Thyroid gland (tissue), 4 donors: ENCODE data around the gene RIMBP2. TPM values are rescaled to one million over a fixed set of nuclear protein-coding genes. Genes with fewer than 3 reads are reported as not detected.

Experiments
- DNase-seq, 2 donors: peaks; one replicate each; pipeline ENCODE4 v3.0.0-alpha.2; 2019
- H3K27ac ChIP-seq, 3 donors: fragments of 200-600 bp; sonication (generic); 1 replicate in 2 of 3; 2 replicates in 1 of 3; pipeline ENCODE4 v1.5.1; 2016 to 2019; ENCODE audit warnings: mild to moderate bottlenecking in 1 of 3, moderate library complexity in 1 of 3
- H3K27me3 ChIP-seq: fragments of 200-600 bp; sonication (generic); one replicate; pipeline ENCODE4 v1.5.1; 2019
- H3K36me3 ChIP-seq, 2 donors: fragments of 200-600 bp; sonication (generic); one replicate each; pipeline ENCODE4 v1.5.1; 2016 to 2019
- H3K4me1 ChIP-seq, 2 donors: fragments of 200-600 bp; sonication (generic); one replicate each; pipeline ENCODE4 v1.5.1; 2017 to 2019
- H3K4me3 ChIP-seq, 3 donors: fragments of 200-600 bp; sonication (generic); replicated peaks in 1 of 3; 1 replicate in 2 of 3; 2 replicates in 1 of 3; pipeline ENCODE4 v1.5.1; 2016; ENCODE audit warnings: mild to moderate bottlenecking in 1 of 3
- H3K9me3 ChIP-seq: fragments of 200-600 bp; sonication (generic); one replicate; pipeline ENCODE4 v1.5.1; 2017
- CTCF ChIP-seq, 6 experiments: fragments of 200-600 bp in 3 of 6; fragments of 450-650 bp in 3 of 6; sonication (generic) in 3 of 6; IDR thresholded peaks; one replicate each; pipeline ENCODE4 v1.5.1; 2016 to 2019; ENCODE audit warnings: antibody characterized with exemption in 6 of 6, mild to moderate bottlenecking in 2 of 6, inconsistent platforms in 1 of 6, moderate library complexity in 1 of 6
- POLR2A ChIP-seq, 2 donors: fragments of 450-650 bp; IDR thresholded peaks; one replicate each; pipeline ENCODE4 v1.6.1; 2017; ENCODE audit warnings: antibody characterized with exemption in 2 of 2, mild to moderate bottlenecking in 2 of 2, moderate library complexity in 1 of 2
- WGBS, 2 donors: methylation state at CpG; one replicate each; pipeline ENCODE4 v1.1.5; 2017; 5-methylcytosine and 5-hydroxymethylcytosine counted together
- intact Hi-C: fragments of 100-400 bp; cut with DNase I; formaldehyde crosslinking; loops from one replicate; pipeline ENCODE4 v1.15.1; 2023
- total RNA-seq, 4 donors: library from RNA; depleted of rRNA; stranded (reverse); fragments of >200 nt; gene quantifications; one replicate each; pipeline ENCODE4 v1.2.3, GENCODE V29; 2016

Gene RIMBP2
- total RNA-seq, 4 donors from 2014 or later = 0.11 to 2.2 (median 0.63) TPM

GRCh38 chr12:130655881-130656280 is 60.2 kb downstream of the RIMBP2 start:
- intact Hi-C loops = no loop called here
- no peak for TF ChIP-seq POLR2A (IDR thresholded peaks at IDR 0.05)
- TF ChIP-seq CTCF (IDR thresholded peaks at IDR 0.05) = no peak
- Histone ChIP-seq H3K4me1 (no peaks in the 10 kb centered on the region), H3K27ac (no peak overlapping the region), H3K36me3 (no peaks in the 10 kb centered on the region), H3K27me3 (no peaks in the 10 kb centered on the region), H3K9me3 (no peaks in the 10 kb centered on the region), H3K4me3 (no peak overlapping the region)
- no peak for DNase-seq
- WGBS, 2 donors = 87 to 89% methylated on average over 9 of the region's 9 CpGs

- no peak overlapping the region for H3K4me3 ChIP-seq
- TF ChIP-seq POLR2A (IDR thresholded peaks at IDR 0.05) = no peak
- TF ChIP-seq CTCF (IDR thresholded peaks at IDR 0.05) = no peak
- H3K27ac ChIP-seq = no peak overlapping the region
- no peaks in the 10 kb centered on the region for H3K4me1 ChIP-seq
- no peaks in the 10 kb centered on the region for H3K9me3 ChIP-seq
- intact Hi-C loops = no loop called here
- H3K27me3 ChIP-seq = no peaks in the 10 kb centered on the region
- no peak for DNase-seq
- H3K36me3 ChIP-seq = no peaks in the 10 kb centered on the region
- WGBS, 2 donors = 91 to 93% methylated on average over 4 of the region's 4 CpGs
Measured at GRCh38 chr12:130655010-130655409, 61.1 kb downstream of the RIMBP2 start.

GRCh38 chr12:130651188-130651959 is 64.7 kb downstream of the RIMBP2 start:
- TF ChIP-seq POLR2A (IDR thresholded peaks at IDR 0.05) (no peak), CTCF (IDR thresholded peaks at IDR 0.05) (no peak)
- intact Hi-C loops = no loop called here
- no peaks in the 10 kb centered on the region for H3K4me1 ChIP-seq
- no peak overlapping the region for H3K4me3 ChIP-seq
- no peak for DNase-seq
- H3K27me3 ChIP-seq = no peaks in the 10 kb centered on the region
- no peaks in the 10 kb centered on the region for H3K36me3 ChIP-seq
- H3K9me3 ChIP-seq = no peaks in the 10 kb centered on the region
- WGBS, 2 donors = 90 to 95% methylated on average over 16 of the region's 16 CpGs
- no peak overlapping the region for H3K27ac ChIP-seq

GRCh38 chr12:130650131-130650530 is 66.0 kb downstream of the RIMBP2 start:
- H3K27me3 ChIP-seq = no peaks in the 10 kb centered on the region
- WGBS, 2 donors = 61 to 65% methylated on average over 9 of the region's 9 CpGs
- TF ChIP-seq CTCF (IDR thresholded peaks at IDR 0.05) = no peak
- no peak for TF ChIP-seq POLR2A (IDR thresholded peaks at IDR 0.05)
- no peak overlapping the region for H3K4me3 ChIP-seq
- no peaks in the 10 kb centered on the region for H3K9me3 ChIP-seq
- intact Hi-C loops = no loop called here
- H3K4me1 ChIP-seq = no peaks in the 10 kb centered on the region
- no peak overlapping the region for H3K27ac ChIP-seq
- H3K36me3 ChIP-seq = no peaks in the 10 kb centered on the region
- no peak for DNase-seq
